Measurements from ENCODE around the gene OBSCN. TPM values are rescaled to one million over a fixed set of nuclear protein-coding genes. Genes with fewer than 3 reads are reported as not detected.
A peak's percentile ranks its signal among the peaks of the same experiment; 100 is the strongest.

The OBSCN gene
- total RNA-seq, 1 experiment from 2014 or later, result 33.3 TPM

- no peak overlapping the region for H3T11ph ChIP-seq (ENCODE audit: low read length)
- no peak overlapping the region for H3K9ac ChIP-seq (ENCODE audit: extremely low read depth, insufficient read length, low read length)
- H2BK120ac ChIP-seq (ENCODE audit: low read depth, low read length, poor library complexity, severe bottlenecking), result no peak overlapping the region
- H3K9me3 ChIP-seq (ENCODE audit: control insufficient read depth, low read depth, low read length), result no peaks in the 10 kb centered on the region
- H3K27me3 Mint-ChIP-seq (ENCODE audit: low read depth), result peaks cover 61% of the 10 kb centered on the region
- H2BK5ac ChIP-seq (ENCODE audit: insufficient read length, low read length), result no peak overlapping the region
- no peak overlapping the region for H3K56ac ChIP-seq (ENCODE audit: insufficient read length, low read depth, low read length)
- H2AFZ ChIP-seq (ENCODE audit: low read length), result no peak overlapping the region
- no peak overlapping the region for H3K14ac ChIP-seq (ENCODE audit: insufficient read depth, low read length)
- no peaks in the 10 kb centered on the region for H3K4me1 ChIP-seq (ENCODE audit: insufficient read depth, low read length)
- peak overlapping the region; percentile 83 to 90 for H3K4me3 Mint-ChIP-seq
- no peak overlapping the region for H3K4ac ChIP-seq (ENCODE audit: low read depth, low read length)
- WGBS (ENCODE audit: extremely low coverage, insufficient read length, low lambda C conversion rate), result no CpG with 5 or more reads among the region's 48 CpGs
- H4K8ac ChIP-seq (replicated peaks; ENCODE audit: insufficient read length, low read depth, low read length), result no peak overlapping the region
- no peak overlapping the region for H2BK12ac ChIP-seq (ENCODE audit: insufficient read length, low read depth, low read length)
- H4K5ac ChIP-seq (ENCODE audit: insufficient read length, low read depth, low read length), result no peak overlapping the region
- no peak overlapping the region for H2BK15ac ChIP-seq (ENCODE audit: low read depth, low read length)
- no peak overlapping the region for H3K18ac ChIP-seq (ENCODE audit: insufficient read length, low read depth, low read length)
- TF ChIP-seq CTCF (conservative IDR thresholded peaks at IDR 0.05), result no peak; the same call in 2 of the 3 replicates
- H3K4me2 ChIP-seq (ENCODE audit: insufficient read depth, insufficient read length, low read length), result peak overlapping the region; percentile 55
- H3K79me1 ChIP-seq (ENCODE audit: insufficient read depth, low read depth, low read length, poor library complexity, severe bottlenecking), result no peaks in the 10 kb centered on the region
- no peak overlapping the region for H3K27ac ChIP-seq (ENCODE audit: insufficient read length, low read depth, low read length)
- H3K4me1 Mint-ChIP-seq, result peaks cover 9 to 17% of the 10 kb centered on the region in 2 experiments
- peaks cover 9% of the 10 kb centered on the region; the same call in 1 of the 2 replicates for H3K27me3 ChIP-seq (ENCODE audit: insufficient read depth, low read length)
- H3K23ac ChIP-seq (ENCODE audit: insufficient read length, low read depth, low read length), result no peak overlapping the region
- no peaks in the 10 kb centered on the region for H3K9me3 Mint-ChIP-seq
- H3K36me3 Mint-ChIP-seq (ENCODE audit: insufficient read depth in 1 of 3, low read depth in 3 of 3), result no peaks in the 10 kb centered on the region
- no peak for DNase-seq
- H2BK20ac ChIP-seq (ENCODE audit: low read depth, low read length, poor library complexity, severe bottlenecking), result no peak overlapping the region
- no peak overlapping the region for H2AK5ac ChIP-seq (ENCODE audit: insufficient read length, low read length)
- H3K27ac Mint-ChIP-seq, result no peak overlapping the region; a peak in 2 of 7 replicates
- no peaks in the 10 kb centered on the region for H4K20me1 ChIP-seq (ENCODE audit: control insufficient read depth, insufficient read depth, insufficient read length)
- peaks cover 12% of the 10 kb centered on the region for H3K23me2 ChIP-seq (ENCODE audit: insufficient read length, low read depth, low read length, poor library complexity, severe bottlenecking)
- H3K79me2 ChIP-seq (ENCODE audit: insufficient read depth, low read length), result no peaks in the 10 kb centered on the region
- no peak overlapping the region for H4K91ac ChIP-seq (ENCODE audit: insufficient read length, low read depth, low read length)
Observed at GRCh38 chr1:228378873-228379460, 171.1 kb downstream of the OBSCN start.

Data from H9 (cell line).